ENCODE data around the gene ROR1. TPM values are rescaled to one million over a fixed set of nuclear protein-coding genes. Genes with fewer than 3 reads are reported as not detected.

ROR1 gene
- total RNA-seq, 1 donor from 2014 or later = 30.3 TPM

DNA sequence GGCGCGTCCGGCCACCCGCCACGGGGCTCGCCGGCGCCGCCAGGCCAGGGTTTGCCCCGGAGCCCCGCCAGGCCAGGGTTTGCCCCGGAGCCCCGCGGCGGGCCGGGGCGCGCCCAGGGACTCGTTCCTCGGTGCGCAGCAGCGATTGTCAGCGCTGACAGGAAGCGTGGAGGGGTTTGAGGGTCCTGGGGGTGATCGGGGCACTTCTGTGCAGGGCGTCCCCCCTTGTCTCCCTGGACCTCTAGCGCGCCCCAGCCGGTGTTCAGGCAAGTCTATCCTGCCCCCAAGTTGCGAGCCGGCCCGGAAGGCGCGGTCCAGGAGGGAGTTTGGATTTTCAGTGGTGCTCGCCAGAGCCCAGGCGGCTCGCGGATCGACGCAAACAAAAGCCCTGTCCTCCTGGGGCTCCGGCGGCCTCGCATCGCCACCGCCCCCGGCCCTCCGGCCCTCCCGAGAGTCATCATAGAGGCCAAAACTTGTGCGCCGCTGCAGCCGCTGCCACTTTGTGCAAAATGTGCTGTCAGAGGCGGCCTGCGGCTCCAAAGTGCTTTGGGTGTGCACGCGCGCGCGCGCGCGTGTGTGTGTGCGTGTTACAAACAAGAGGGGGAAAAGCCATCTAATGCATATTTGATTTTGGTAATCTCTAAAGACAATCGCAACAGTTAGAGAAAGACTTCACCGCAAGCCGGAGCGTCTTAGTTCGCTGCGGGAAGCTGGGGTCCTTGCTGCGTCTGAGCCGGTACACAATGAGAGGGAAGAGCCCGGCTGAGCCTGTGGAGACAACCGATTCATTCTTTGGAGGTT, 1.0 kb downstream of the ROR1 start:
- peaks cover 6% of the 10 kb centered on the region for H3K27me3 Mint-ChIP-seq (ENCODE audit: insufficient read depth, low read depth)
- Histone ChIP-seq H3K9ac (peak overlapping the region; percentile 34), H3K36me3 (no peaks in the 10 kb centered on the region), H3K27me3 (no peaks in the 10 kb centered on the region), H3K4me1 (peaks cover 52% of the 10 kb centered on the region), H3K9me3 (ENCODE audit: low read depth) (no peaks in the 10 kb centered on the region), H3K79me2 (ENCODE audit: low read depth) (peaks cover 55% of the 10 kb centered on the region), H3F3A (ENCODE audit: low read depth) (peaks cover 55% of the 10 kb centered on the region), H3K4me3 (peak overlapping the region; percentile 86), H3K27ac (peak overlapping the region; percentile 90), H2AFZ (replicated peaks) (peak overlapping the region; percentile 51), H4K20me1 (ENCODE audit: low read depth) (peaks cover 42% of the 10 kb centered on the region), H3K4me2 (peak overlapping the region; percentile 81)
- H3K9me3 Mint-ChIP-seq = no peaks in the 10 kb centered on the region
- DNase-seq (ENCODE audit: low spot score) = peak; percentile 94
- peak overlapping the region; percentile 95 for H3K4me3 Mint-ChIP-seq
- TF ChIP-seq EZH2phosphoT487 (IDR thresholded peaks at IDR 0.05) (peak; percentile 51), EZH2 (IDR thresholded peaks at IDR 0.05) (no peak)
- TF ChIP-seq, protein P1, sequence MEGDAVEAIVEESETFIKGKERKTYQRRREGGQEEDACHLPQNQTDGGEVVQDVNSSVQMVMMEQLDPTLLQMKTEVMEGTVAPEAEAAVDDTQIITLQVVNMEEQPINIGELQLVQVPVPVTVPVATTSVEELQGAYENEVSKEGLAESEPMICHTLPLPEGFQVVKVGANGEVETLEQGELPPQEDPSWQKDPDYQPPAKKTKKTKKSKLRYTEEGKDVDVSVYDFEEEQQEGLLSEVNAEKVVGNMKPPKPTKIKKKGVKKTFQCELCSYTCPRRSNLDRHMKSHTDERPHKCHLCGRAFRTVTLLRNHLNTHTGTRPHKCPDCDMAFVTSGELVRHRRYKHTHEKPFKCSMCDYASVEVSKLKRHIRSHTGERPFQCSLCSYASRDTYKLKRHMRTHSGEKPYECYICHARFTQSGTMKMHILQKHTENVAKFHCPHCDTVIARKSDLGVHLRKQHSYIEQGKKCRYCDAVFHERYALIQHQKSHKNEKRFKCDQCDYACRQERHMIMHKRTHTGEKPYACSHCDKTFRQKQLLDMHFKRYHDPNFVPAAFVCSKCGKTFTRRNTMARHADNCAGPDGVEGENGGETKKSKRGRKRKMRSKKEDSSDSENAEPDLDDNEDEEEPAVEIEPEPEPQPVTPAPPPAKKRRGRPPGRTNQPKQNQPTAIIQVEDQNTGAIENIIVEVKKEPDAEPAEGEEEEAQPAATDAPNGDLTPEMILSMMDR (IDR thresholded peaks at IDR 0.05) = no peak
- H3K4me1 Mint-ChIP-seq = peaks cover 67% of the 10 kb centered on the region
- no peaks in the 10 kb centered on the region for H3K36me3 Mint-ChIP-seq
- no peak overlapping the region for H3K27ac Mint-ChIP-seq

DNA sequence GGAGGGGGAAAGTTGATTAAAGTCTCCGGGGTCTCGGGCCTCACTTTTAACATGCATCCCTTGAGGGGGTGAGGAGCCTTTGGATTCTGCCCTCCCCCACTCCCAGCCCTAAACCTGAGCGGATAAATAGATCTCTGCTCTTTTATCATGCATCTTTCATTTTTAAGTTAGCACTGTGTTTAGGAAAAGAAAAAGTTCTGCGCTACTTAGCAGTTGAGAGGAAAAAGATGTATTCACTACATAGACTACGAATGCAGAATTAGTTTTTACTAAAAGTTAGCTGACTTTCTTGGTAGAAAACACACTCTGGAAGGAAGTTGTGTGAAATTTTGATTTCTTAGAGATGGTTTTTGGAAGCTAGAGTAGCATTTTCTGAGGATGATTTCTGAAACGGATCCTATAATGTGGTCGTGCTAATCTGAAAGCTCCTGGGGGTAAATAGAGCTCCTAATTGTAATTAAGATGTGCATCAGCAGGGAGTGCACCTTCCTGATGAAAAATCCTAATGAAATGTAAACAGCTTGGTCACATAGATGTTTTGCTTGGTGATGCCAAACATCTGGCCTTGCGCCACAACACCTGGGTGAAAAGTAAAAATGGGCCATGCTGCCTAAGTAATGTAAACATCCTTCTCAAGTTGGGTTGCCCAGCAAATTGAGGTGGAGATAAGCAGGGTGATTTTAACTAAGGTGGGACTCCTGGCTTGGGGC, 1.8 kb downstream of the ROR1 start:
- H3K27ac Mint-ChIP-seq = peak overlapping the region; percentile 47
- peaks cover 8% of the 10 kb centered on the region for H3K27me3 Mint-ChIP-seq (ENCODE audit: insufficient read depth, low read depth)
- peaks cover 75% of the 10 kb centered on the region for H3K4me1 Mint-ChIP-seq
- peaks cover 50% of the 10 kb centered on the region for H4K20me1 ChIP-seq (ENCODE audit: low read depth)
- peaks cover 63% of the 10 kb centered on the region for H3K79me2 ChIP-seq (ENCODE audit: low read depth)
- no peaks in the 10 kb centered on the region for H3K27me3 ChIP-seq
- TF ChIP-seq EZH2phosphoT487 (IDR thresholded peaks at IDR 0.05) (no peak), EZH2 (IDR thresholded peaks at IDR 0.05) (no peak)
- TF ChIP-seq, protein P1 (IDR thresholded peaks at IDR 0.05) = no peak
- no peaks in the 10 kb centered on the region for H3K9me3 Mint-ChIP-seq
- H3K9ac ChIP-seq = no peak overlapping the region
- peak overlapping the region; percentile 90 for H3K27ac ChIP-seq
- H3K4me3 Mint-ChIP-seq = peak overlapping the region; percentile 95
- no peaks in the 10 kb centered on the region for H3K9me3 ChIP-seq (ENCODE audit: low read depth)
- H3K4me1 ChIP-seq = peaks cover 60% of the 10 kb centered on the region
- no peaks in the 10 kb centered on the region for H3K36me3 ChIP-seq
- H3F3A ChIP-seq (ENCODE audit: low read depth) = peaks cover 62% of the 10 kb centered on the region
- H2AFZ ChIP-seq (replicated peaks) = no peak overlapping the region
- H3K4me3 ChIP-seq = peak overlapping the region; percentile 86
- peak overlapping the region; percentile 81 for H3K4me2 ChIP-seq
- no peak for DNase-seq (ENCODE audit: low spot score)
- no peaks in the 10 kb centered on the region for H3K36me3 Mint-ChIP-seq

DNA sequence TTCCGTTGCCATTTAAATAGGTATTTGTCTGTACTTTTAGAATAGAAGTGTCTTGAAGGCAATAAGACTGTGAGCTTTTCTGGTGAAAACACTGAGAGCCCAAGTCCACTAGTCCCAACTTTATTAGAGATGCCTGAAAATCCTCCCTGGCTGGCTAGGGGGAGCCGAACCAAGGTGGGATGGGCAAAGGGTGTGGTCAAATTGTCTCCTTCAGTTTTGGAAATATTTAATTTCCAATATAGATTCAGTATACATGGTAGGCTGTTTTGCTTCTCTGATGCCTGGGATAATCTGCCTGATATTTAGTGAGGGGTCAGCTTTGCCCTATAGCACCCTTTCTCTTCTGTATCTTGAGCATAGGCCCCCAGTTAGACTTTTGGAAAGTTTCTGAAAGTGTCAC, 3.5 kb downstream of the ROR1 start:
- Mint-ChIP-seq H3K36me3 (no peaks in the 10 kb centered on the region), H3K27ac (no peak overlapping the region), H3K4me3 (no peak overlapping the region), H3K4me1 (peaks cover 83% of the 10 kb centered on the region), H3K27me3 (ENCODE audit: insufficient read depth, low read depth) (peaks cover 4% of the 10 kb centered on the region), H3K9me3 (no peaks in the 10 kb centered on the region)
- peaks cover 60% of the 10 kb centered on the region for H4K20me1 ChIP-seq (ENCODE audit: low read depth)
- H3K27ac ChIP-seq = peak overlapping the region; percentile 90
- peaks cover 80% of the 10 kb centered on the region for H3K79me2 ChIP-seq (ENCODE audit: low read depth)
- no peak overlapping the region for H2AFZ ChIP-seq (replicated peaks)
- no peak for TF ChIP-seq EZH2phosphoT487 (IDR thresholded peaks at IDR 0.05)
- TF ChIP-seq, protein P1 (IDR thresholded peaks at IDR 0.05) = no peak
- no peak for TF ChIP-seq EZH2 (IDR thresholded peaks at IDR 0.05)
- DNase-seq (ENCODE audit: low spot score) = no peak
- H3K4me1 ChIP-seq = peaks cover 77% of the 10 kb centered on the region
- H3K9me3 ChIP-seq (ENCODE audit: low read depth) = no peaks in the 10 kb centered on the region
- H3K9ac ChIP-seq = no peak overlapping the region
- no peak overlapping the region for H3K4me3 ChIP-seq
- peak overlapping the region; percentile 81 for H3K4me2 ChIP-seq
- no peaks in the 10 kb centered on the region for H3K27me3 ChIP-seq
- no peaks in the 10 kb centered on the region for H3K36me3 ChIP-seq
- H3F3A ChIP-seq (ENCODE audit: low read depth) = peaks cover 75% of the 10 kb centered on the region

All from neural progenitor cell (in vitro differentiated cells).